Motor neuron (in vitro differentiated cells): ENCODE measurements around the gene DDX28. TPM values are rescaled to one million over a fixed set of nuclear protein-coding genes. Genes with fewer than 3 reads are reported as not detected.

Source experiments
- ATAC-seq, 8 experiments: fragments of 200-7000 bp; cut with Tn5 transposase; replicated peaks in 6 of 8; 2 replicates each; pipeline ENCODE4 v1.8.0; 2021; ENCODE audit warnings: mild to moderate bottlenecking in 8 of 8, moderate library complexity in 8 of 8
- H3K27ac ChIP-seq, 2 donors: fragments of 250-450 bp; sonication (Bioruptor Pico); 2 replicates each; pipeline ENCODE4 v1.9.0; 2021; ENCODE audit warnings: antibody characterized with exemption in 2 of 2, mild to moderate bottlenecking in 2 of 2, moderate library complexity in 1 of 2
- H3K4me1 ChIP-seq, 2 donors: fragments of 250-450 bp; sonication (Bioruptor Pico); replicated peaks in 1 of 2; 2 replicates each; pipeline ENCODE4 v1.6.1; 2021; ENCODE audit warnings: antibody characterized with exemption in 2 of 2, mild to moderate bottlenecking in 2 of 2, moderate library complexity in 1 of 2
- H3K4me3 ChIP-seq, 5 donors: fragments of 250-450 bp; sonication (Bioruptor Pico); 2 replicates each; pipeline ENCODE4 v1.9.0; 2021; ENCODE audit warnings: antibody characterized with exemption in 5 of 5, mild to moderate bottlenecking in 5 of 5, moderate library complexity in 4 of 5
- whole genome bisulfite sequencing, 10 experiments: fragments of 450-650 bp; shearing (Covaris generic); methylation state at CpG; one replicate each; pipeline ENCODE4 v1.0.0; 2022; 5-methylcytosine and 5-hydroxymethylcytosine counted together
- in situ Hi-C, 9 experiments: fragments of 400-800 bp; cut with MboI; loops; one replicate each; pipeline ENCODE4 v1.15.0; 2021; ENCODE audit warnings: low sequenced_read_pairs in 9 of 9, low pct_unique_long_range_greater_than_20kb in 2 of 9; ENCODE audit not compliant: unreplicated experiment in 9 of 9
- total RNA-seq, 8 experiments: library from RNA; unstranded; fragments of 300-600 nt; gene quantifications; 2 replicates each; pipeline versions ENCODE4 v1.2.3 to v1.2.4, GENCODE V29; 2022

The DDX28 gene
- 10 to 100 TPM in 3 of 8 experiments, 1 to 10 TPM in 5; 5.6 to 15.8 (median 9.0) TPM for total RNA-seq

DNA sequence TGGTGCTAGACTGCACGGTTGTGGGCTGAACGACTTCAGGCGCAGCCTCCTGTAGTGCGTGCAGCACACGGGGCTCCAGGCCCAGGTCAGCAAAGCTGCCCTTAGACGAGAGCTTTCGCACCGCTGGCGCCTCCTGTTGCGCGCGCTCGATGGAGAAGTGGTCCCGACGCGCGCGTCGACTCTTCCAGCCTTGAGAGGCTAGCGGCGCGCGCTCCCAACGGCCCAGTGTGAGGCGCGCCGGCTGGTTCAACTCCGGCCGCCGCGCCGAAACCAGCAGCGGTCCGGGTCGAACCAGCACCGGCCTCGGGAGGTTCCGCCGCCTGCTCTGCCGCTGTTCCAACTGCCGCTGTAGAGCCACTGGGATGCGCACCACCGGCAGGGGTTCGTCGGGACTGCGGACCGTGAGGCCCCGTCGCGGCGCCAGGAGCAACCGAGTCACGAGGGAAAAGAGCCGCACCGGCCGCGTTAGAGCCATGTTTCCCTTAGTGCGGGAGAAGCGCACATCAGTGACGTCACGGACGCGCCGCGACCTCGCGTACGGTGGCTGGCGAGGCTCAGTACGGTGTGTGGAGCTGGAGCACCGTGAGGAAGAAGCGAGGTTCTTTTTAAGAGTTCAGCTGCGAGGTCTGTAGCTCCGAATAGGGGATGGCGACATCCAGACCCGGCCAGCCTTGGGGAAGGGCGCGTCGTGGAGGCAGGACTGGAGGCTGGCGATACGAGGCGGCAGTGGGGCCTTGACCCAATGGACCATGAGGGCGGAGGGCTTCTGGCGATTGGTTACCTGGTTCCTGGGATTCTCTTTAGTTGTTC, at the start of gene DDX28, which contains the start of gene DUS2:
Gene DDX28, minus strand, starts transcription at position 505 of the 810 bp plus-strand sequence. Its CDS starts 30 bp downstream, at position 475.
Gene DUS2, plus strand, starts transcription at position 557 of the 810 bp plus-strand sequence. CDS start 14,740 bp downstream, outside the sequence.
- in situ Hi-C loops: no loop called here
- 0 to 7% (median 0%) methylated on average over 1 to 11 of the region's 84 CpGs; no CpG with 5 or more reads in 3 of the 10 experiments for WGBS, 10 experiments
- Histone ChIP-seq H3K27ac (peak within 1 kb of the TSS; percentile 89 to 90), H3K4me3 (peak within 1 kb of the TSS; percentile 86 to 100 (median 97)), H3K4me1 (peaks cover 14% of the 10 kb centered on the region in 2 donors)
- ATAC-seq: peak; percentile 80 to 95 (median 92)

- Histone ChIP-seq H3K4me1 (no peaks in the 10 kb centered on the region), H3K27ac (no peak overlapping the region), H3K4me3 (no peak overlapping the region)
- WGBS, 10 experiments: 87 to 100% (median 98%) methylated on average over 1 to 5 of the region's 9 CpGs; no CpG with 5 or more reads in 6 of the 10 experiments
- in situ Hi-C loops: no loop called here
- ATAC-seq: peak in 2 of 8 experiments; percentile 50 to 53
Observed at GRCh38 chr16:68072038-68072695, 49.1 kb upstream of the DDX28 start.

- 40 to 83% (median 60%) methylated on average over 1 of the region's 1 CpG; no CpG with 5 or more reads in 3 of the 10 experiments for WGBS, 10 experiments
- no peak for ATAC-seq
- Histone ChIP-seq H3K27ac (no peak overlapping the region), H3K4me3 (no peak overlapping the region), H3K4me1 (no peaks in the 10 kb centered on the region)
- in situ Hi-C loops: no loop called here
Observed at GRCh38 chr16:68071518-68071901, 48.5 kb upstream of the DDX28 start.

DNA sequence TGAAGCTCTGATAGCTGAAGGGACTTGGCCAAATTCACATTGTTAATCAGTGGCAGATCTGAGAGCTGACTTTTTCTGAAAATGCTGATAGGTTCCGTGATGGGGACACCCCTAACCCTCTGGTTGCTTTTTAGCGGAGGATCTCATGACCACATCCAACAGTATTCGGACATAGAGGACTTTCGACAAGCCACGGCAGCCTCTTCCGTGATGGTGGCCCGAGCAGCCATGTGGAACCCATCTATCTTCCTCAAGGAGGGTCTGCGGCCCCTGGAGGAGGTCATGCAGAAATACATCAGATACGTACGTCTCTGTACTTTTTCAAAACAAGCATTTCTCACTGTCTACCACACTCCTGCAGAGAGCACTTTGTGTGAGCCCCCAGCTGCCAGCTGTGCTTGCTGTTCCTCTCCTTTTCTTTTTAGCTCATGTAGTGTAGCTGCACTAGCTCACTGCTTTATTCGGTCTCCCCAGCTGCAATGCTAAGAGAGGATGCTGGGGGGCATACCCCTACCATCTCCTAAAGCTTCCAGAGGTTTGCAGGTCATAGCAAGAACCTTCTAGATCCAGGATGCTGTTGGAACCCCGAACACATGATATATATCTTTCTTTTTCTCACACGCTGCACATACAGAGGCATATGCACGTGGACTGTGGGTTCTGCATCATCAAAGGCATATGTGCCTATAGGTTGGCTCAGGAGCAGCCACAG, 47.9 kb upstream of the DDX28 start:
- Histone ChIP-seq H3K4me3 (no peak overlapping the region), H3K4me1 (peaks cover 0 to 5% of the 10 kb centered on the region in 2 donors), H3K27ac (no peak overlapping the region)
- in situ Hi-C loops: no loop called here
- ATAC-seq: no peak
- WGBS, 10 experiments: 81 to 100% (median 90%) methylated on average over 1 to 13 of the region's 14 CpGs; no CpG with 5 or more reads in 2 of the 10 experiments

GRCh38 chr16:68070249-68070730, 47.3 kb upstream of the DDX28 start:
- in situ Hi-C loops: no loop called here
- H3K4me3 ChIP-seq: no peak overlapping the region
- H3K27ac ChIP-seq: no peak overlapping the region
- ATAC-seq: no peak
- peaks cover 0 to 6% of the 10 kb centered on the region in 2 donors for H3K4me1 ChIP-seq
- 44 to 100% (median 100%) methylated on average over 1 to 2 of the region's 2 CpGs; no CpG with 5 or more reads in 7 of the 10 experiments for WGBS, 10 experiments

GRCh38 chr16:68069511-68070248, 46.6 kb upstream of the DDX28 start:
- H3K4me1 ChIP-seq: peaks cover 0 to 6% of the 10 kb centered on the region in 2 donors
- no peak overlapping the region for H3K27ac ChIP-seq
- no peak overlapping the region for H3K4me3 ChIP-seq
- in situ Hi-C loops: no loop called here
- 92 to 100% (median 100%) methylated on average over 1 to 3 of the region's 7 CpGs; no CpG with 5 or more reads in 6 of the 10 experiments for WGBS, 10 experiments
- ATAC-seq: peak in 6 of 8 experiments; percentile 4 to 71 (median 47)

DNA sequence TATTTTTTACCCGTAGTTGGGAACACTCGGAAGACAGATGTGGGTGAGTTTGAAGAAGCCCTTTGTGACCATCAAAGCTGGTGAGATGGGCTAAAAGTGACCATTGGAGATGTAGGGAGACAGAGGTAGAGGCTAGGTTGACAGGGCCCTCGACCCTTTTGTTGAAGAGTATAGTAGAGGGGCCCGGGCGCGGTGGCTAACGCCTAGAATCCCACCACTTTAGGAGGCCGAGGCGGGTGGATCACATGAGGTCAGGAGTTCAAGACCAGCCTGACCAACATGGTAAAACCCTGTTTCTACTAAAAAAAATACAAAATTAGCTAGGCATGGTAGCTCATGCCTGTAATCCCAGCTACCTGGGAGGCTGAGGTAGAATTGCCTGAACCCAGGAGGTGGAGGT, 45.9 kb upstream of the DDX28 start:
- Histone ChIP-seq H3K4me1 (peaks cover 0 to 6% of the 10 kb centered on the region in 2 donors), H3K4me3 (no peak overlapping the region), H3K27ac (no peak overlapping the region)
- 90 to 100% (median 100%) methylated on average over 1 to 7 of the region's 9 CpGs; no CpG with 5 or more reads in 5 of the 10 experiments for WGBS, 10 experiments
- in situ Hi-C loops: no loop called here
- no peak for ATAC-seq

- WGBS, 10 experiments: no CpG with 5 or more reads among the region's 1 CpG
- Histone ChIP-seq H3K4me3 (no peak overlapping the region), H3K4me1 (peaks cover 0 to 6% of the 10 kb centered on the region in 2 donors), H3K27ac (no peak overlapping the region)
- in situ Hi-C loops: no loop called here
- no peak for ATAC-seq
Observed at GRCh38 chr16:68066763-68067162, 43.7 kb upstream of the DDX28 start.

GRCh38 chr16:68065716-68066305, 42.8 kb upstream of the DDX28 start:
- Histone ChIP-seq H3K27ac (no peak overlapping the region), H3K4me3 (no peak overlapping the region), H3K4me1 (peaks cover 0 to 6% of the 10 kb centered on the region in 2 donors)
- WGBS, 10 experiments: 45 to 83% (median 73%) methylated on average over 2 to 5 of the region's 6 CpGs; no CpG with 5 or more reads in 6 of the 10 experiments
- in situ Hi-C loops: no loop called here
- ATAC-seq: peak in 6 of 8 experiments; percentile 11 to 95 (median 72)

DNA sequence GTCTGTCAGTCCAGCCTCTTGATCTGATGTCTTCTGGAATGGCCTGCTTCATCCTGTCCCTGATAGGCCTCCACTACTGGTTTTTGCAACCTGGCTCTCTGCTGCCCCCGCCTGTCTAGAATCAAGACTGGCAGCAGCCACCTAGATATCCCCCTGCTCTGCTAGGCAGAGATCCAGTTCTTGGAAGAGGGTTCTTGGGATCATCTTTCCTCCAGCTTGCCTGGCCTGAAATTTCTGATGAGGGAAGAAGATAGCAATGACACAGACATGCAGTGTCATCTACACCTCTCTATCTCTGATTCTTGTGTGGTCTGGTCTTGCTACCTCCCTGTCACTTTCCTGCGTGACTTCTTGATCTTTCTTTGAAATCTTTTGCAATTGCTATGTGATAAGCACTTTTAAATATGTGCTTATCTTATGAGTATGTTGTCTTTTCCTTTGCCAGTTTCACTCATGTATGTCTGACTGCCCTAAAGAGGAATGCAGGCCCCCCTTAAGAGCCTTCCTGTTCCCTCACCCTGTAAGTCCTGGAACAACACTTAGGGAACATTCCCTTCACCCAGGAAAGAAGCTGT, 41.8 kb upstream of the DDX28 start:
- H3K4me1 ChIP-seq: peaks cover 0 to 6% of the 10 kb centered on the region in 2 donors
- WGBS, 10 experiments: 23 to 100% (median 75%) methylated on average over 1 to 2 of the region's 2 CpGs; no CpG with 5 or more reads in 1 of the 10 experiments
- no peak overlapping the region for H3K4me3 ChIP-seq
- no peak overlapping the region for H3K27ac ChIP-seq
- ATAC-seq: peak; percentile 36 to 89 (median 70)
- in situ Hi-C loops: no loop called here

- Histone ChIP-seq H3K4me3 (no peak overlapping the region), H3K27ac (no peak overlapping the region), H3K4me1 (peaks cover 0 to 6% of the 10 kb centered on the region in 2 donors)
- in situ Hi-C loops: no loop called here
- ATAC-seq: no peak
- whole genome bisulfite sequencing, 10 experiments: 90 to 100% (median 97%) methylated on average over 1 to 3 of the region's 4 CpGs; no CpG with 5 or more reads in 6 of the 10 experiments
Observed at GRCh38 chr16:68062910-68063393, 39.9 kb upstream of the DDX28 start.
